Measurements from ENCODE around the gene NDUFS1. TPM values are rescaled to one million over a fixed set of nuclear protein-coding genes. Genes with fewer than 3 reads are reported as not detected.
A peak's percentile ranks its signal among the peaks of the same experiment; 100 is the strongest.

NDUFS1 gene
- polyA plus RNA-seq, 2 donors: 20.7 to 40.9 TPM

- H3K9me3 ChIP-seq (ENCODE audit: control insufficient read depth in 2 of 2, insufficient read depth in 1 of 2, low read depth in 1 of 2, low read length in 1 of 2): no peaks in the 10 kb centered on the region
- 93 to 94% methylated on average over 2 of the region's 2 CpGs for WGBS, 2 donors
- no peak overlapping the region for H3K4me3 ChIP-seq (ENCODE audit: low read depth in 1 of 2, low read length in 2 of 2)
- H3K4me1 ChIP-seq (ENCODE audit: control insufficient read depth in 2 of 2, insufficient read depth in 2 of 2, low read length in 1 of 2): no peaks in the 10 kb centered on the region
- no peak overlapping the region for H3K27ac ChIP-seq (ENCODE audit: low read depth in 2 of 2, low read length in 1 of 2)
- H3K36me3 ChIP-seq (ENCODE audit: control insufficient read depth in 2 of 2, insufficient read depth in 2 of 2, low read length in 1 of 2): peaks cover 0 to 2% of the 10 kb centered on the region in 2 donors
- H3K27me3 ChIP-seq (ENCODE audit: control insufficient read depth in 1 of 2, insufficient read depth in 2 of 2, low read length in 2 of 2): no peaks in the 10 kb centered on the region
These were observed 66.9 kb downstream of the NDUFS1 start for GRCh38 chr2:206092297-206092696.

GRCh38 chr2:206088248-206088647 is 71.0 kb downstream of the NDUFS1 start:
- no peak overlapping the region for H3K4me3 ChIP-seq (ENCODE audit: low read depth in 1 of 2, low read length in 2 of 2)
- no peak overlapping the region for H3K27ac ChIP-seq (ENCODE audit: low read depth in 2 of 2, low read length in 1 of 2)
- no peaks in the 10 kb centered on the region for H3K9me3 ChIP-seq (ENCODE audit: control insufficient read depth in 2 of 2, insufficient read depth in 1 of 2, low read depth in 1 of 2, low read length in 1 of 2)
- H3K27me3 ChIP-seq (ENCODE audit: control insufficient read depth in 1 of 2, insufficient read depth in 2 of 2, low read length in 2 of 2): no peaks in the 10 kb centered on the region
- H3K4me1 ChIP-seq (ENCODE audit: control insufficient read depth in 2 of 2, insufficient read depth in 2 of 2, low read length in 1 of 2): no peaks in the 10 kb centered on the region
- H3K36me3 ChIP-seq (ENCODE audit: control insufficient read depth in 2 of 2, insufficient read depth in 2 of 2, low read length in 1 of 2): peaks cover 0 to 2% of the 10 kb centered on the region in 2 donors

- peak overlapping the region in 1 of 2 donors; percentile 99 for H3K4me3 ChIP-seq (ENCODE audit: low read depth in 1 of 2, low read length in 2 of 2)
- WGBS, 2 donors: 1 to 3% methylated on average over 4 of the region's 4 CpGs
- peaks cover 0 to 2% of the 10 kb centered on the region in 2 donors for H3K36me3 ChIP-seq (ENCODE audit: control insufficient read depth in 2 of 2, insufficient read depth in 2 of 2, low read length in 1 of 2)
- H3K27ac ChIP-seq (ENCODE audit: low read depth in 2 of 2, low read length in 1 of 2): peak overlapping the region; percentile 20 to 71
- H3K27me3 ChIP-seq (ENCODE audit: control insufficient read depth in 1 of 2, insufficient read depth in 2 of 2, low read length in 2 of 2): no peaks in the 10 kb centered on the region
- no peaks in the 10 kb centered on the region for H3K4me1 ChIP-seq (ENCODE audit: control insufficient read depth in 2 of 2, insufficient read depth in 2 of 2, low read length in 1 of 2)
- no peaks in the 10 kb centered on the region for H3K9me3 ChIP-seq (ENCODE audit: control insufficient read depth in 2 of 2, insufficient read depth in 1 of 2, low read depth in 1 of 2, low read length in 1 of 2)
These were observed 72.4 kb downstream of the NDUFS1 start for GRCh38 chr2:206086716-206087350.

- peak within 1 kb of the TSS; percentile 58 to 99 for H3K4me3 ChIP-seq (ENCODE audit: low read depth in 1 of 2, low read length in 2 of 2)
- H3K27me3 ChIP-seq (ENCODE audit: control insufficient read depth in 1 of 2, insufficient read depth in 2 of 2, low read length in 2 of 2): no peaks in the 10 kb centered on the region
- WGBS, 2 donors: 0 to 1% methylated on average over 39 of the region's 39 CpGs
- H3K4me1 ChIP-seq (ENCODE audit: control insufficient read depth in 2 of 2, insufficient read depth in 2 of 2, low read length in 1 of 2): no peaks in the 10 kb centered on the region
- H3K27ac ChIP-seq (ENCODE audit: low read depth in 2 of 2, low read length in 1 of 2): peak within 1 kb of the TSS; percentile 89 to 99
- peaks cover 0 to 2% of the 10 kb centered on the region in 2 donors for H3K36me3 ChIP-seq (ENCODE audit: control insufficient read depth in 2 of 2, insufficient read depth in 2 of 2, low read length in 1 of 2)
- no peaks in the 10 kb centered on the region for H3K9me3 ChIP-seq (ENCODE audit: control insufficient read depth in 2 of 2, insufficient read depth in 1 of 2, low read depth in 1 of 2, low read length in 1 of 2)
These were observed 73.3 kb downstream of the NDUFS1 start, which contains the start of gene INO80D for GRCh38 chr2:206085742-206086445. TSS of gene INO80D (minus strand) at chr2:206086174. CDS start at chr2:206063016, 23,158 bp downstream.

GRCh38 chr2:206084870-206085741 is 74.1 kb downstream of the NDUFS1 start:
- peaks cover 0 to under 1% of the 10 kb centered on the region in 2 donors for H3K36me3 ChIP-seq (ENCODE audit: control insufficient read depth in 2 of 2, insufficient read depth in 2 of 2, low read length in 1 of 2)
- no peaks in the 10 kb centered on the region for H3K4me1 ChIP-seq (ENCODE audit: control insufficient read depth in 2 of 2, insufficient read depth in 2 of 2, low read length in 1 of 2)
- no peaks in the 10 kb centered on the region for H3K27me3 ChIP-seq (ENCODE audit: control insufficient read depth in 1 of 2, insufficient read depth in 2 of 2, low read length in 2 of 2)
- H3K27ac ChIP-seq (ENCODE audit: low read depth in 2 of 2, low read length in 1 of 2): peak overlapping the region; percentile 89 to 99
- 0 to 1% methylated on average over 42 to 88 of the region's 88 CpGs for WGBS, 2 donors
- no peaks in the 10 kb centered on the region for H3K9me3 ChIP-seq (ENCODE audit: control insufficient read depth in 2 of 2, insufficient read depth in 1 of 2, low read depth in 1 of 2, low read length in 1 of 2)
- peak overlapping the region; percentile 58 to 99 for H3K4me3 ChIP-seq (ENCODE audit: low read depth in 1 of 2, low read length in 2 of 2)

- H3K4me3 ChIP-seq (ENCODE audit: low read depth in 1 of 2, low read length in 2 of 2): peak overlapping the region; percentile 58 to 99
- H3K36me3 ChIP-seq (ENCODE audit: control insufficient read depth in 2 of 2, insufficient read depth in 2 of 2, low read length in 1 of 2): no peaks in the 10 kb centered on the region
- no peaks in the 10 kb centered on the region for H3K9me3 ChIP-seq (ENCODE audit: control insufficient read depth in 2 of 2, insufficient read depth in 1 of 2, low read depth in 1 of 2, low read length in 1 of 2)
- WGBS, 2 donors: 0% methylated on average over 10 of the region's 10 CpGs
- H3K27ac ChIP-seq (ENCODE audit: low read depth in 2 of 2, low read length in 1 of 2): peak overlapping the region; percentile 89 to 99
- no peaks in the 10 kb centered on the region for H3K27me3 ChIP-seq (ENCODE audit: control insufficient read depth in 1 of 2, insufficient read depth in 2 of 2, low read length in 2 of 2)
- H3K4me1 ChIP-seq (ENCODE audit: control insufficient read depth in 2 of 2, insufficient read depth in 2 of 2, low read length in 1 of 2): no peaks in the 10 kb centered on the region
These were observed 74.8 kb downstream of the NDUFS1 start for GRCh38 chr2:206084439-206084869.

GRCh38 chr2:206083602-206084438 is 75.4 kb downstream of the NDUFS1 start:
- no peaks in the 10 kb centered on the region for H3K9me3 ChIP-seq (ENCODE audit: control insufficient read depth in 2 of 2, insufficient read depth in 1 of 2, low read depth in 1 of 2, low read length in 1 of 2)
- peak overlapping the region; percentile 89 to 99 for H3K27ac ChIP-seq (ENCODE audit: low read depth in 2 of 2, low read length in 1 of 2)
- WGBS, 2 donors: 5 to 7% methylated on average over 14 of the region's 14 CpGs
- H3K4me3 ChIP-seq (ENCODE audit: low read depth in 1 of 2, low read length in 2 of 2): peak overlapping the region; percentile 58 to 99
- H3K36me3 ChIP-seq (ENCODE audit: control insufficient read depth in 2 of 2, insufficient read depth in 2 of 2, low read length in 1 of 2): no peaks in the 10 kb centered on the region
- no peaks in the 10 kb centered on the region for H3K27me3 ChIP-seq (ENCODE audit: control insufficient read depth in 1 of 2, insufficient read depth in 2 of 2, low read length in 2 of 2)
- H3K4me1 ChIP-seq (ENCODE audit: control insufficient read depth in 2 of 2, insufficient read depth in 2 of 2, low read length in 1 of 2): no peaks in the 10 kb centered on the region

GRCh38 chr2:206082298-206082843 is 76.9 kb downstream of the NDUFS1 start:
- H3K27ac ChIP-seq (ENCODE audit: low read depth in 2 of 2, low read length in 1 of 2): no peak overlapping the region
- no peaks in the 10 kb centered on the region for H3K27me3 ChIP-seq (ENCODE audit: control insufficient read depth in 1 of 2, insufficient read depth in 2 of 2, low read length in 2 of 2)
- H3K4me1 ChIP-seq (ENCODE audit: control insufficient read depth in 2 of 2, insufficient read depth in 2 of 2, low read length in 1 of 2): no peaks in the 10 kb centered on the region
- H3K36me3 ChIP-seq (ENCODE audit: control insufficient read depth in 2 of 2, insufficient read depth in 2 of 2, low read length in 1 of 2): no peaks in the 10 kb centered on the region
- no peak overlapping the region for H3K4me3 ChIP-seq (ENCODE audit: low read depth in 1 of 2, low read length in 2 of 2)
- 93 to 95% methylated on average over 4 of the region's 4 CpGs for WGBS, 2 donors
- H3K9me3 ChIP-seq (ENCODE audit: control insufficient read depth in 2 of 2, insufficient read depth in 1 of 2, low read depth in 1 of 2, low read length in 1 of 2): no peaks in the 10 kb centered on the region

Measured in esophagus (tissue), 2 donors.